H1 (cell line): ENCODE data around the gene SAMD9. TPM values are rescaled to one million over a fixed set of nuclear protein-coding genes. Genes with fewer than 3 reads are reported as not detected.

ENCODE experiments used
- BRCA1 ChIP-seq: IDR thresholded peaks from 2 replicates; pipeline ENCODE4 v1.6.1; 2012; ENCODE audit warnings: low read depth, low read length, improper control_type of control experiment
- GABPA ChIP-seq: IDR thresholded peaks from 2 replicates; pipeline ENCODE4 v1.6.1; 2011; ENCODE audit warnings: mild to moderate bottlenecking, low read length, moderate library complexity, borderline replicate concordance; ENCODE audit not compliant: insufficient read depth
- PHF8 ChIP-seq: fragments of 200-600 bp; sonication (generic); conservative IDR thresholded peaks from 2 replicates; pipeline ENCODE4 v1.7.1; 2012; ENCODE audit warnings: low read depth, mild to moderate bottlenecking, inconsistent platforms, low read length, moderate library complexity
- SAP30 ChIP-seq: fragments of 300-600 bp; sonication (generic); IDR thresholded peaks from 2 replicates; pipeline ENCODE4 v1.7.1; 2012; ENCODE audit warnings: low read length, moderate library complexity, mild to moderate bottlenecking, inconsistent platforms; ENCODE audit not compliant: insufficient read depth, insufficient replicate concordance
- SP2 ChIP-seq: IDR thresholded peaks from 2 replicates; pipeline ENCODE4 v1.6.1; 2012; ENCODE audit warnings: mild to moderate bottlenecking, low read length, inconsistent platforms
- polyA plus RNA-seq, 7 experiments: library from polyadenylated mRNA; depleted of rRNA in 3 of 7; stranded (reverse) in 5 of 7; unstranded in 2 of 7; fragments of >200 nt in 5 of 7; fragments of 200-250 nt in 2 of 7; gene quantifications; 1 replicate in 5 of 7; 2 replicates in 1 of 7; 4 replicates in 1 of 7; pipeline versions ENCODE4 v1.2.1 to v1.2.3, GENCODE V29; 2011 to 2013; ENCODE audit warnings: missing spikeins in 2 of 7, mixed read lengths in 2 of 7
- total RNA-seq: library from RNA; stranded (reverse); fragmentation: NEBNext Ultra II Directional; extraction: Animal tissue kit (Norgen Biotek cat#: 25700); gene quantifications from 2 replicates; pipeline ENCODE4 v1.2.1, GENCODE V29; 2021

Gene SAMD9
- total and polyA plus RNA-seq, 2 of the 8 experiments (the other 6 are each of a cell fraction or from before 2014, with no cell fraction given), result 0.02 TPM; not detected in 1

- TF ChIP-seq SAP30 (no peak), SP2 (no peak), GABPA (no peak), BRCA1 (no peak), PHF8 (no peak)
Measured at GRCh38 chr7:93140582-93141191, 22.9 kb upstream of the SAMD9 start (continued).
